ENCODE results near the gene FAM50B.
A peak's percentile ranks its signal among the peaks of the same experiment; 100 is the strongest.

The FAM50B gene

GRCh38 chr6:3848925-3849605, at the start of gene FAM50B:
FAM50B (plus strand) TSS chr6:3849373; CDS start chr6:3849812, 439 bp downstream.
- peak; percentile 94 for DNase-seq

DNA sequence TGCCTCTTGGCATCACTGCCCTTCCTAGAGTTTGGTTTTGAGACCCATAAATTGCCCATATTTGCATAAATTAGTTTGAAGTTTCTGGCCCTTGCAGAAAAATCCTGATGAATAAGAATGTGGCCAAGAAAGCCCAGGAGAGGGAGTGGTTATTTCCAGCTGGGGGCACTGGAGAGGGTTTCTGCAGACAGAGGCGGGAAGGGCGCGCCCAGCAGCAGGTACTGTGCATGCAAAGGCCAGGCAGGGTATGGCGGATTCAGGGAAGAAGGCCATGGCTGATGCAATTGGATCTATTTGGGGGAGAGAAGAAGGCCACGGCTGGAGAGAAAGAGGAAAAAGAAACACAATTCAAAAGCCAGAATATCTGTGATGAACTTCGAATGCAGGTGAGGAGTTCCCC, 49.5 kb upstream of the FAM50B start:
- no peak for DNase-seq

GRCh38 chr6:3800850-3801591, 48.2 kb upstream of the FAM50B start:
- no peak for DNase-seq

DNA sequence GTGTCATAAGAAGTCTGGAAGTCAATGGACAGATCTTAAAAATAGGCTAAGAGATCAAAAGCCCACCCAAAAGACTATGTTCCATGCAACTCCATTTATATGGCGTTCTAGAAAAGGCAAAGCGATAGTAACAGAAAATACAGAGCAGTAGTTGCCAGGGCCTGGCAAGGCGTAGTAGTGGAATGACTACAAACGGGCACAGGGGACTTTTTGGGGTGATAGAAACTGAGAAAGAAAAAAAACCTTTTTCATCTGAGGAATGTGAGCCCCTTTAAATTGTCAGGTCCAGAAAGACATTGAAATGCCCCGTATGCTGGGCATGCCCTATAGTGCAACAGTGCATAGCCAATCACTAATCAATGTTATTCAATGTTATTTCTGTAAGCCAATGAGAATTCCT, 47.2 kb upstream of the FAM50B start:
- no peak for DNase-seq

DNA sequence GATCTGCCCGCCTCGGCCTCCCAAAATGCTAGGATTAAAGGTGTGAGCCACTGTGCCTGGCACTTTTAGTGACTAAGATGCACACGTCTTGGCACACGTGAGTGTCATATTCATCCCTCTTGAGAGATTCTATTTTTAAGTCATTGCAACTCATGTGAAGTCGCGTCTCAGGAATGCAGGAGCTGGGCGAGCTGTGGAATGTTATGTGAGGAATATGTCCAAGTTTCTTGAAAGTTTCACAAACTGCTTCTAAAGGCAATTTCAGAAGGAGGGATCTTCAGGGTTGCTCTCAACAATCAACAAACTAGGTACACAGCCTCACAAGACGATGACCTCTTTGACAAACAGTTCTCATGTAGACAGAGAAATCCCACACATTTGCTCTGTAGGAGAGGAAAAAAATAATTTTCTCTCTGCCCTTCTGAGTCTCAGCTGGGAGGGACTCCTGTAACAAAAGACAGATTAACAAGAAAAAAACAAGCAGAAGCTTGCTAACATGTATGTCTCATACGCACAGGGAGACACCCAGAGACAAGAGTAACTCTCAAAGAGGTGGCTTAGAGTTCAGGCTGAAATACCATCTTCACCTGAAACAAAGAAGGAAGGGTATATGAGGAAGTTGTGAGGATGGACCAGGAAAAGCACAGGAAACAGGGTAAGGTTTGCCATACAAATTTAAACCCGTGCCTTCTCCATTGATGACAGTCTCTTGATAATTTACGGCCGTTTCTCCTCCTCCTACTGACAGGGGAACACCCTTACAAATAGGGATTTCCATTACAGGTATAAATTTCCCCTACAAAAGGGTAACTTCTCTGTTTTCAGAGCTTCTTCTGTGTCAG, 45.3 kb upstream of the FAM50B start:
- no peak for DNase-seq

- no peak for DNase-seq
These were observed 44.2 kb upstream of the FAM50B start for GRCh38 chr6:3804964-3805363.

DNA sequence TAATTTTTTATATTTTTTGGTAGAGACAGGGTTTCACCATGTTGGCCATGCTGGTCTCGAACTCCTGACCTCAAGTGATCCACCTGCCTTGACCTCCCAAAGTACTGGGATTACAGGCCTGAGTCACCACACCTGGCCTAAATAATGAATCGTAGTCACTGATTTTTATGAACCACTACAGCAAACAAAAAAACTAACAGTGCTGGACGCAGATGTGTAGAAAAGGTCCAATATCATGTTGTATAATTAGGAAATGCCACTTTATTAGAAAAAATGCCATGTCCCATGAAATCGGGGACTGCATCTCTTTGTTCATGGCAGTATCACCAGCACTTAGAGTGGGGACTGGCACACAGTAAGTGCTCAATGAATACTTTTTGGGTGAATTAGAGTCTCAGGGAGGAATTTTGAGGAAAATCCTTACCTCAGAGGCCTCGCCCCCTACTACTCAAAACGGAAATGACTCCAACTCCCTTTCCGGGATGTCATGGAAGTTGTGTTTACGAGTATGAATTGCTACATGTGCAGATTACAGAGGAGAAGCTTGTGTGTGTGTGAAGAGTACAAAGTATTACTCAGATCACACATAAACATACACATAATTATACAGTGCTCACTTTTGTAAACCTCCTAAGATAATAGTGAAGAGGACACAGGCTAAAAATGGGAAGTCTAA, 43.6 kb upstream of the FAM50B start:
- no peak for DNase-seq

DNA sequence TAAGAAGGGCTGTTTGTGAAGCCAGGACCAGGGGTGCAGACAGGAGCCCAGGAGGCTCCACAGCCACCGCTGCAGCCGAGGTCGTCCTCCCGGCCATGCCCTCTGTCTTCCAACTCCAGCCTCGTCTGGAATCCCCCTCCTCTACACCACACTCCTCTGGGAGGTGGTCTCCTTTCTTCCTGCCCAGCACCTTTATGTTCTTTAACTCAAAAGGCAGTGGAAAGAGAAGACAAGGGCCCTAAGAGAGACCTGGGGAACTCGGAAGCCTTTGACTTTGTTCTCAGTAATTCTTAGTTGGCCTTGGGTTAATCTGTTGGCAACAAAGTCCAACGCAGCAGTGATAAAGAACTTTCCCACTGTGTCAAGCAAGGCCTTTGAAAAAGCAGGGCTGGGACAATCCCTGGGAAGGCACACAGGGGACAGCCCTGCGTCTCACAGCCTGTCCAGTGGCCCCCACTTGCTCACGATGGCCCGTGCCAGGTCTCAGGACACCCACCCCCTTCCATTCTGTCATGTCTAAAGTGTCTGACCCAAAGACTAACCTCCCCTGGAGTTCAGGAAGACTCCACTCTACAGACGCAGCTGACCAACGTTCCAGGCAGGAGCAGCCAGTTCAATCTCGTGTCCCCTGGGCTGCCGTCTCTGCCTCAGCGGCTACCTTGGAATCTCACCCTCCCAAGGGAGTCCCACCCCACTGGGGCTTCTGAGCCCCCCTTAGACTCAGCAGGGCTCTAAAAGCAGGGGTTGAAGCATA, 42.8 kb upstream of the FAM50B start:
- no peak for DNase-seq

DNA sequence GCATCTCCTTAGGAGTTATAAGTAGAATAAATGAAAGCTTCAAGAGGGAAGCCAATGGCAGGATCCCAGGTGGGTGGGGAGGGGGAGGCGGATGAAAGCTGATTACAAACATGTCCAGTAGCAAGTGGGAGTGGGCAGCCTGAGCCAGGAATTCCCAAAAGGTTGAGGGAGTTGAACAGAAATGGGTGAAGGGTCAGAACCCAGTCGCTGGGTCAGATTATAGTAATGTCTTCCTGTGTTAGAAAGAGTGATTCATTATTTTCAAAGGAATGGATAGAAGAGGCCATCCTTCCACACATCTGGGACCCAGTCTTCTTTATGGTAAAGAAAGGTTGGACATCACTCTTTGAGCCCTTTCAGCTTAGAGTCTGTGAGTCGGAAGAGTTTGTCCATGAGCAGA, 41.0 kb upstream of the FAM50B start:
- no peak for DNase-seq

GRCh38 chr6:3808759-3809514, 40.2 kb upstream of the FAM50B start:
- DNase-seq = no peak

DNA sequence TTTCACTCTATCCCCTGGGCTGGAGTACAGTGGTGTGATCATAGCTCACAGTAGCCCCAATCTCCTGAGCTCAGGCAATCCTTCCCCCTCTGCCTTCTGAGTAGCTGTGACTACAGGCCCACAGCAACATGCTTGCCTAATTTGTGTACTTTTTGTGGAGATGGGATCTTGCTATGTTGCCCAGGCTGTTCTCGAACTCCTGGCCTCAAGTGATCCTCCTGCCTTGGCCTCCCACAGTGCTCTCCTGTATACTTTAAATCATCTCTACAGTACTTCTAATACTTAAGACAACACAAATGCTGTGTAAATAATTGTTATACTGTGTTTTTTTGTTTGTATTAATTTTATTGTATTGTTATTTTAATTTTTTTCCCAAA, 39.7 kb upstream of the FAM50B start:
- DNase-seq = no peak

DNA sequence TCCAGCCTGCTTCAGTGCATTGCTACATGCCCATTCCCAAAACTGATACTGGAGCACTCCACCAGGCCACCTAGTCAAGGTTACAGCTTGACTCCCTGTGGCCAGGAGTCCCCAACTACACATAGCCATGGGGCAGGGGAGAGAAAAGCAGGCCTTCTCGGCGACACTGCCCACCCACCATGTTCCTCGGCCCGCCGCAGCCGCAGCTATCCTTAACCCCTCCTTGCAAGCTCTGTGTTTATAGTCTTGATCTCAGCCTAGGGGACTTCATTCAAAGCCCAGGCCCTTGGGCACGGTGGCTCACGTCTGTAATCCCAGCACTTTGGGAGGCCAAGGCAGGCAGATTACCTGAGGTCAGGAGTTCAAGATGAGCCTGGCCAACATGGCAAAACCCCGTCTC, 39.2 kb upstream of the FAM50B start:
- DNase-seq = no peak

DNA sequence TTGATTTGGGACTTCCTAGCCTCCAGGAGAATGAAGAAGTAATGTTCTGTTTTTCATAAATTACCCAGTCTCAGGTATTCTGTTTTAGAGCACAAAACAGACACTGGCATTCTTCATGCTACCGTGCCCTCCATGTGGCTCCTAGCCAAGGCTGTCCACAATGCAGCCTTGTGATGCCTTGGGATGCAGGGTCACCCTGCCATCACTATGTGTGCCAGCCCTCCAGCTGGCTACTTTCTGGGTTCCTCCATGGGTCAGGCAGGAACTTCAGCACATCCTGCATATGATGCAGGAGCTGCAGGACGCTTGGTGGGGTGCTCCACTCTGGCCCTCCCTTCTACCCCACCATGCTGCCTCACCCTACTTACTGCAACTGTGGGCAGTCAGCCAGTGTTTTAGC, 38.0 kb upstream of the FAM50B start:
- DNase-seq = no peak

DNA sequence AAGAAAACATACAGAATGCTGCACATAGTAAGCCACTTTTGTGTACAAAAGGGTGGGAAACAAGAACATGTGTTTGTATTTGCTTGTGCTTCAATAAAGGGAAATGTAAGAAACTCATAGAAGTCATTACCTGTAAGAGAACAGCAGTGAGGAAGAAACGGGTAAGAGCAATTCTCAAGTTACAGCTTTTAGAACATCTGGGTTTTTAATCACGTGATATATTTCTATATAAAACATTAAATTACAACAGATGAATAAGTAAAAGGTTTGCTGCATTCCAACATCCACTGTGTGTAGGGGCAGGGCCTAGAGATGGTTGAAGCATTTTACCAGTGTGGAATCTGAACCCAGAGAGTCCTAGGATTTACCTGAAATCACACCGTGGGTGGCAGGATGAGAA, 36.6 kb upstream of the FAM50B start:
- DNase-seq = no peak

DNA sequence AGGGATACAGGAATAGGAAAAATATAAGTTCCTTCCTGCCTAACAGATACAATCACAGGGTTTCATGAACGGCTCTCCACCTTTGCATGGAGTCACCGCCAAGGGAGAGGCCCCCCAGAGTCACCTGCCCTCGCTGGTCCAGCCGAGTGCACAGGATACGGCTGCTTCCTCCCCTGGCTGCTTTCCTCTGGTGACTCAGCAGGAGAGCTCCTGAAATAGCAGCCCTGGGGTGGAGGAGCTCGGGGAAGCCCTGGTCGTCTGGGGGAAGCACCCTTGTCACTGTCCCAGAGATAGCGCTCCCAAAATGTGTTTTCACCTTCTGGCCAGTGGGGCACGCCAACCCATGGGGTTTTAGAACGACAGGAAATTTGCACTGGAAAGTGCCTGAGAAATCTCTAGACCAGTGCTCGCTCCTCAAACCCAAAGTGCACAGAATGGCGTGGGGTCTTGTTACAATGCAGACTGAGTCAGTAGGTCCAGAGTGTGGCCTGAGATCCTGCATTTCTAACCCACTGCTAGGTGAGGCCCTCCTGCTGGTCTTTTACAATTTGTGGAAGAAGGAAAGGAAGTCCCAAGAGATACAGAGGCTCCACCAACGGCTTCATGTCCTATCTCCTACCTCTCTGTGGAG, 35.9 kb upstream of the FAM50B start:
- no peak for DNase-seq

- no peak for DNase-seq
These were observed 35.3 kb upstream of the FAM50B start for GRCh38 chr6:3813918-3814317.

GRCh38 chr6:3814539-3814938, 34.6 kb upstream of the FAM50B start:
- DNase-seq = no peak

- DNase-seq = no peak
These were observed 32.9 kb upstream of the FAM50B start for GRCh38 chr6:3816251-3816650.

GRCh38 chr6:3819161-3820110, 29.7 kb upstream of the FAM50B start:
- DNase-seq = no peak

DNA sequence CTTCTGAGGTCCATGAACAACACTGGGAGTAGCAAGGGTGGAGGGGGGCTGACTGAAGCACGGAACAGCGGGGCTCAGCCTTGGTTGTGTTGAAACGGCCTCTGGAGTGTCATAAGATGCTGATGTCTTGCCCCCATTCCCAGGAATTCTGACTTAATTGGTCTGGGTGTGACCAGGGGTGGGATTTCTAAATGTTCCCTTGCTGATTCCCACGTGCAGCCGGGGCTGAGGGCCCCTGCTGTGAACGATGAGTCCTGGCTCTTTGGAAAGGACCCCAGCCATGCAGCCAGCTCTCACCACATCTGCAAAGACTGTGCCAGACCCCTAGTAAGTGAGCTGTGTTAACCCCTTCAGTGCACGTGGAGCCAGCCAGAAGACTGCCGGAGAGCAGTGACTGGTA, 28.6 kb upstream of the FAM50B start:
- no peak for DNase-seq
